HEK293 (cell line): Measurements from ENCODE around the gene FBXW5.

ENCODE experiments used
- HOXC10 ChIP-seq: sonication (generic); formaldehyde crosslinking; IDR thresholded peaks from 2 replicates; pipeline ENCODE4 v1.8.1; 2023; ENCODE audit warnings: mild to moderate bottlenecking, missing genetic modification reagents
- KLF9 ChIP-seq: fragments of 450-650 bp; formaldehyde crosslinking; IDR thresholded peaks from 2 replicates; pipeline ENCODE4 v1.5.1; 2016; ENCODE audit warnings: missing biosample characterization, missing genetic modification characterization, low read depth
- MZF1 ChIP-seq: fragments of 450-650 bp; formaldehyde crosslinking; IDR thresholded peaks from 2 replicates; pipeline ENCODE4 v1.5.1; 2017; ENCODE audit warnings: missing biosample characterization, missing genetic modification characterization, borderline replicate concordance
- RBAK ChIP-seq: fragments of 450-650 bp; formaldehyde crosslinking; IDR thresholded peaks from 2 replicates; pipeline ENCODE4 v1.5.1; 2016; ENCODE audit warnings: missing biosample characterization, missing genetic modification characterization
- SETDB1 ChIP-seq: IDR thresholded peaks from one replicate; pipeline ENCODE4 v1.6.1; 2017; ENCODE audit warnings: mild to moderate bottlenecking, low read length, moderate library complexity, mixed read lengths; ENCODE audit not compliant: insufficient read length
- TRIM28 ChIP-seq: IDR thresholded peaks from 2 replicates; pipeline ENCODE4 v1.6.1; 2011; ENCODE audit warnings: low read length, control low read depth, borderline replicate concordance
- YY1 ChIP-seq: fragments of 450-650 bp; formaldehyde crosslinking; IDR thresholded peaks from 2 replicates; pipeline ENCODE4 v1.5.1; 2018; ENCODE audit warnings: missing biosample characterization, missing genetic modification characterization
- ZFHX2 ChIP-seq: fragments of 450-650 bp; formaldehyde crosslinking; conservative IDR thresholded peaks from 2 replicates; pipeline ENCODE4 v1.5.1; 2016; ENCODE audit warnings: missing biosample characterization, missing genetic modification characterization
- ZNF112 ChIP-seq: fragments of 450-650 bp; formaldehyde crosslinking; IDR thresholded peaks from 2 replicates; pipeline ENCODE4 v1.5.0; 2017; ENCODE audit warnings: missing biosample characterization, missing genetic modification characterization
- ZNF133 ChIP-seq: fragments of 450-650 bp; formaldehyde crosslinking; IDR thresholded peaks from 2 replicates; pipeline ENCODE4 v1.5.1; 2016; ENCODE audit warnings: missing biosample characterization, missing genetic modification characterization
- ZNF211 ChIP-seq: fragments of 450-650 bp; formaldehyde crosslinking; IDR thresholded peaks from 2 replicates; pipeline ENCODE4 v1.5.1; 2016; ENCODE audit warnings: low read depth, missing biosample characterization, missing genetic modification characterization
- ZNF214 ChIP-seq: fragments of 450-650 bp; formaldehyde crosslinking; IDR thresholded peaks from 2 replicates; pipeline ENCODE4 v1.5.1; 2017; ENCODE audit warnings: missing biosample characterization, mild to moderate bottlenecking, missing genetic modification characterization, borderline replicate concordance
- ZNF26 ChIP-seq: fragments of 450-650 bp; formaldehyde crosslinking; IDR thresholded peaks from 2 replicates; pipeline ENCODE4 v1.5.1; 2016; ENCODE audit warnings: missing biosample characterization, missing genetic modification characterization
- ZNF302 ChIP-seq: fragments of 450-650 bp; formaldehyde crosslinking; IDR thresholded peaks from 2 replicates; pipeline ENCODE4 v1.5.1; 2016; ENCODE audit warnings: missing biosample characterization, missing genetic modification characterization, low read depth
- ZNF366 ChIP-seq: fragments of 450-650 bp; formaldehyde crosslinking; conservative IDR thresholded peaks from 2 replicates; pipeline ENCODE4 v1.5.1; 2016; ENCODE audit warnings: missing biosample characterization, missing genetic modification characterization
- ZNF398 ChIP-seq: fragments of 450-650 bp; formaldehyde crosslinking; IDR thresholded peaks from 2 replicates; pipeline ENCODE4 v1.5.1; 2017; ENCODE audit warnings: missing biosample characterization, missing genetic modification characterization
- ZNF404 ChIP-seq: fragments of 450-650 bp; formaldehyde crosslinking; IDR thresholded peaks from 2 replicates; pipeline ENCODE4 v1.5.1; 2017; ENCODE audit warnings: missing biosample characterization, missing genetic modification characterization
- ZNF549 ChIP-seq: fragments of 450-650 bp; IDR thresholded peaks from 2 replicates; pipeline ENCODE4 v1.5.1; 2018; ENCODE audit warnings: missing biosample characterization, missing genetic modification characterization, mild to moderate bottlenecking, inconsistent platforms, moderate library complexity
- ZNF585B ChIP-seq: fragments of 450-650 bp; formaldehyde crosslinking; IDR thresholded peaks from 2 replicates; pipeline ENCODE4 v1.5.1; 2016; ENCODE audit warnings: missing biosample characterization, missing genetic modification characterization
- ZNF623 ChIP-seq: fragments of 450-650 bp; formaldehyde crosslinking; IDR thresholded peaks from 2 replicates; pipeline ENCODE4 v1.5.1; 2016; ENCODE audit warnings: missing biosample characterization, missing genetic modification characterization
- ZNF707 ChIP-seq: fragments of 450-650 bp; formaldehyde crosslinking; IDR thresholded peaks from 2 replicates; pipeline ENCODE4 v1.5.1; 2016; ENCODE audit warnings: missing biosample characterization, missing genetic modification characterization
- ZNF747 ChIP-seq: fragments of 450-650 bp; formaldehyde crosslinking; IDR thresholded peaks from 2 replicates; pipeline ENCODE4 v1.5.1; 2016; ENCODE audit warnings: missing biosample characterization, missing genetic modification characterization
- ZNF843 ChIP-seq: fragments of 450-650 bp; formaldehyde crosslinking; IDR thresholded peaks from 2 replicates; pipeline ENCODE4 v1.5.1; 2016; ENCODE audit warnings: missing biosample characterization, missing genetic modification characterization
- TF ChIP-seq, protein P1 (sequence below): fragments of 450-650 bp; formaldehyde crosslinking; conservative IDR thresholded peaks from 2 replicates; pipeline ENCODE4 v1.5.1; 2016; ENCODE audit warnings: low read depth, missing biosample characterization, missing genetic modification characterization
- TF ChIP-seq, protein P2 (sequence below): fragments of 450-650 bp; formaldehyde crosslinking; IDR thresholded peaks from 2 replicates; pipeline ENCODE4 v1.5.1; 2016; ENCODE audit warnings: missing biosample characterization, missing genetic modification characterization
- TF ChIP-seq, protein P3 (sequence below): fragments of 450-650 bp; formaldehyde crosslinking; IDR thresholded peaks from 2 replicates; pipeline ENCODE4 v1.5.1; 2016; ENCODE audit warnings: missing biosample characterization, missing genetic modification characterization
- TF ChIP-seq, protein P4 (sequence below): fragments of 450-650 bp; formaldehyde crosslinking; IDR thresholded peaks from 2 replicates; pipeline ENCODE4 v1.5.1; 2016; ENCODE audit warnings: missing biosample characterization, missing genetic modification characterization, low read depth

The FBXW5 gene

DNA sequence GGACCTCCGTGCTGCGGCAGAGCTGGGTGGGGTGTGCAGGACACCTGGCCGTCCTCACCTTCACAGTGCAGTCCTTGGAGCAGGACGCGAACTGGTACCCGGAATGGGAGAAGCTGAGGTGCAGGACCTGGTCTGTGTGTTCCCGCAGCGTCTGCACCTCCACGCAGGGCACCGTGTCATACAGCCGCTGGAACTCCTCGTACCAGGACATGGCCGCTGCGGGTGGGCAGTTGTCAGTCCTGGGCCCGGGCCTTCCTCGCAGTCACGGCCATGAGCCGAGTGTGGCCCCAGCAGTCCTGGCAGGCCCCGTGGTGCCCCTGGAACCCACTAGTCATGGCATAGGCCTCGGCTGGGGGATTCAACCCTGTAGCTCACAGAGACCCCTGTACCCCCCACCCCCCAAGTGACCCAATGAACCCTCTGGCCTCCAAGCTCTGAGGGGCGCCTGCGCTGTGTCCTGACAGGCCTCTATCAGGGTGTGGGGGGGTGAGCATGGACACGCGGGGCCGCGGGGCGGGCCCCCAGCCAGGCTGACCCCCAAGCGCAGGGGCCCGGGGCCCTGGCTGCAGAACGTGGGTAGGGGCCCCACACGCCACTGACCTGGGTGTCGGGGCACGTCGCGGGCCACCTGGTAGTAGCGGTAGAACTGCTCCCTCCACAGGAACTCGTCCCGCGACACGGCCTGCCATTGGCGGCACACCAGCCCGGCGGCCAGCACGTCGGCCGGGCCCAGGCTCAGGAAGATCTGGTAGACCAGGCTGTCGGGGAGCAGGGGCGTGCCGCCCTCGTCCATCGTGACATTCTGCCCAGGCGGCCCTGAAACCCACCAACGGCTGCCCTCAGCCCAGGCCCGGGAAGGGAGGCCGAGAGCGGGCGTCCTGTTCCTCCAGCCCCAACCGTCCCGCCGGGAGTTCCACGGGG is 987 bp downstream of the FBXW5 start (continued):
- TF ChIP-seq, protein P1, sequence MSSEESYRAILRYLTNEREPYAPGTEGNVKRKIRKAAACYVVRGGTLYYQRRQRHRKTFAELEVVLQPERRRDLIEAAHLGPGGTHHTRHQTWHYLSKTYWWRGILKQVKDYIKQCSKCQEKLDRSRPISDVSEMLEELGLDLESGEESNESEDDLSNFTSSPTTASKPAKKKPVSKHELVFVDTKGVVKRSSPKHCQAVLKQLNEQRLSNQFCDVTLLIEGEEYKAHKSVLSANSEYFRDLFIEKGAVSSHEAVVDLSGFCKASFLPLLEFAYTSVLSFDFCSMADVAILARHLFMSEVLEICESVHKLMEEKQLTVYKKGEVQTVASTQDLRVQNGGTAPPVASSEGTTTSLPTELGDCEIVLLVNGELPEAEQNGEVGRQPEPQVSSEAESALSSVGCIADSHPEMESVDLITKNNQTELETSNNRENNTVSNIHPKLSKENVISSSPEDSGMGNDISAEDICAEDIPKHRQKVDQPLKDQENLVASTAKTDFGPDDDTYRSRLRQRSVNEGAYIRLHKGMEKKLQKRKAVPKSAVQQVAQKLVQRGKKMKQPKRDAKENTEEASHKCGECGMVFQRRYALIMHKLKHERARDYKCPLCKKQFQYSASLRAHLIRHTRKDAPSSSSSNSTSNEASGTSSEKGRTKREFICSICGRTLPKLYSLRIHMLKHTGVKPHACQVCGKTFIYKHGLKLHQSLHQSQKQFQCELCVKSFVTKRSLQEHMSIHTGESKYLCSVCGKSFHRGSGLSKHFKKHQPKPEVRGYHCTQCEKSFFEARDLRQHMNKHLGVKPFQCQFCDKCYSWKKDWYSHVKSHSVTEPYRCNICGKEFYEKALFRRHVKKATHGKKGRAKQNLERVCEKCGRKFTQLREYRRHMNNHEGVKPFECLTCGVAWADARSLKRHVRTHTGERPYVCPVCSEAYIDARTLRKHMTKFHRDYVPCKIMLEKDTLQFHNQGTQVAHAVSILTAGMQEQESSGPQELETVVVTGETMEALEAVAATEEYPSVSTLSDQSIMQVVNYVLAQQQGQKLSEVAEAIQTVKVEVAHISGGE (tag by site-specific recombination): peak; percentile 77
- TF ChIP-seq ZNF398 (tag by site-specific recombination): no peak
- TF ChIP-seq ZNF747 (tag by site-specific recombination): no peak
- TF ChIP-seq ZNF214 (tag by site-specific recombination): no peak
- TF ChIP-seq, protein P2, sequence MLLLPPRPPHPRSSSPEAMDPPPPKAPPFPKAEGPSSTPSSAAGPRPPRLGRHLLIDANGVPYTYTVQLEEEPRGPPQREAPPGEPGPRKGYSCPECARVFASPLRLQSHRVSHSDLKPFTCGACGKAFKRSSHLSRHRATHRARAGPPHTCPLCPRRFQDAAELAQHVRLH: no peak
- TF ChIP-seq ZNF843: no peak
- no peak for TF ChIP-seq ZNF366 (tag by site-specific recombination)
- TF ChIP-seq HOXC10: no peak
- peak; percentile 79 for TF ChIP-seq KLF9
- no peak for TF ChIP-seq ZNF549 (tag by site-specific recombination)
- TF ChIP-seq YY1: no peak; the same call in 1 of the 2 replicates
- TF ChIP-seq ZNF707 (tag by site-specific recombination): no peak
- TF ChIP-seq ZNF623: no peak
- TF ChIP-seq ZNF302 (tag by site-specific recombination): no peak
- no peak for TF ChIP-seq ZFHX2
- no peak for TF ChIP-seq ZNF133 (tag by site-specific recombination)
- TF ChIP-seq, protein P3, sequence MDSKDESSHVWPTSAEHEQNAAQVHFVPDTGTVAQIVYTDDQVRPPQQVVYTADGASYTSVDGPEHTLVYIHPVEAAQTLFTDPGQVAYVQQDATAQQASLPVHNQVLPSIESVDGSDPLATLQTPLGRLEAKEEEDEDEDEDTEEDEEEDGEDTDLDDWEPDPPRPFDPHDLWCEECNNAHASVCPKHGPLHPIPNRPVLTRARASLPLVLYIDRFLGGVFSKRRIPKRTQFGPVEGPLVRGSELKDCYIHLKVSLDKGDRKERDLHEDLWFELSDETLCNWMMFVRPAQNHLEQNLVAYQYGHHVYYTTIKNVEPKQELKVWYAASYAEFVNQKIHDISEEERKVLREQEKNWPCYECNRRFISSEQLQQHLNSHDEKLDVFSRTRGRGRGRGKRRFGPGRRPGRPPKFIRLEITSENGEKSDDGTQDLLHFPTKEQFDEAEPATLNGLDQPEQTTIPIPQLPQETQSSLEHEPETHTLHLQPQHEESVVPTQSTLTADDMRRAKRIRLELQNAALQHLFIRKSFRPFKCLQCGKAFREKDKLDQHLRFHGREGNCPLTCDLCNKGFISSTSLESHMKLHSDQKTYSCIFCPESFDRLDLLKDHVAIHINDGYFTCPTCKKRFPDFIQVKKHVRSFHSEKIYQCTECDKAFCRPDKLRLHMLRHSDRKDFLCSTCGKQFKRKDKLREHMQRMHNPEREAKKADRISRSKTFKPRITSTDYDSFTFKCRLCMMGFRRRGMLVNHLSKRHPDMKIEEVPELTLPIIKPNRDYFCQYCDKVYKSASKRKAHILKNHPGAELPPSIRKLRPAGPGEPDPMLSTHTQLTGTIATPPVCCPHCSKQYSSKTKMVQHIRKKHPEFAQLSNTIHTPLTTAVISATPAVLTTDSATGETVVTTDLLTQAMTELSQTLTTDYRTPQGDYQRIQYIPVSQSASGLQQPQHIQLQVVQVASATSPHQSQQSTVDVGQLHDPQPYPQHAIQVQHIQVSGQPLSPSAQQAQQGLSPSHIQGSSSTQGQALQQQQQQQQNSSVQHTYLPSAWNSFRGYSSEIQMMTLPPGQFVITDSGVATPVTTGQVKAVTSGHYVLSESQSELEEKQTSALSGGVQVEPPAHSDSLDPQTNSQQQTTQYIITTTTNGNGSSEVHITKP (tag by site-specific recombination): no peak
- TF ChIP-seq, protein P4, sequence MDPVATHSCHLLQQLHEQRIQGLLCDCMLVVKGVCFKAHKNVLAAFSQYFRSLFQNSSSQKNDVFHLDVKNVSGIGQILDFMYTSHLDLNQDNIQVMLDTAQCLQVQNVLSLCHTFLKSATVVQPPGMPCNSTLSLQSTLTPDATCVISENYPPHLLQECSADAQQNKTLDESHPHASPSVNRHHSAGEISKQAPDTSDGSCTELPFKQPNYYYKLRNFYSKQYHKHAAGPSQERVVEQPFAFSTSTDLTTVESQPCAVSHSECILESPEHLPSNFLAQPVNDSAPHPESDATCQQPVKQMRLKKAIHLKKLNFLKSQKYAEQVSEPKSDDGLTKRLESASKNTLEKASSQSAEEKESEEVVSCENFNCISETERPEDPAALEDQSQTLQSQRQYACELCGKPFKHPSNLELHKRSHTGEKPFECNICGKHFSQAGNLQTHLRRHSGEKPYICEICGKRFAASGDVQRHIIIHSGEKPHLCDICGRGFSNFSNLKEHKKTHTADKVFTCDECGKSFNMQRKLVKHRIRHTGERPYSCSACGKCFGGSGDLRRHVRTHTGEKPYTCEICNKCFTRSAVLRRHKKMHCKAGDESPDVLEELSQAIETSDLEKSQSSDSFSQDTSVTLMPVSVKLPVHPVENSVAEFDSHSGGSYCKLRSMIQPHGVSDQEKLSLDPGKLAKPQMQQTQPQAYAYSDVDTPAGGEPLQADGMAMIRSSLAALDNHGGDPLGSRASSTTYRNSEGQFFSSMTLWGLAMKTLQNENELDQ (tag by site-specific recombination): no peak
- no peak for TF ChIP-seq ZNF211 (tag by site-specific recombination)
- TF ChIP-seq RBAK (tag by site-specific recombination): no peak
- no peak for TF ChIP-seq TRIM28
- no peak for TF ChIP-seq ZNF404
- no peak for TF ChIP-seq SETDB1
- no peak for TF ChIP-seq ZNF585B (tag by site-specific recombination)
- no peak for TF ChIP-seq ZNF26 (tag by site-specific recombination)
- TF ChIP-seq ZNF112 (tag by site-specific recombination): no peak
- TF ChIP-seq MZF1 (tag by site-specific recombination): no peak
